ENCODE results near the gene ADGRG3.

GRCh38 chr16:57699481-57699880 lies 31.4 kb downstream of the ADGRG3 start:
- TF ChIP-seq CTCF (IDR thresholded peaks at IDR 0.05) (no peak), POLR2A (IDR thresholded peaks at IDR 0.05) (no peak)
